Naive B cell (primary cell): Measurements from ENCODE around the gene JARID2. TPM values are rescaled to one million over a fixed set of nuclear protein-coding genes. Genes with fewer than 3 reads are reported as not detected.
A peak's percentile ranks its signal among the peaks of the same experiment; 100 is the strongest.

Experiments
- ATAC-seq, 2 donors: fragments of 150-1000 bp; cut with Tn5 transposase; 2 replicates each; pipeline ENCODE4 v1.10.0; 2021; ENCODE audit warnings: low read depth in 2 of 2, mild to moderate bottlenecking in 2 of 2, moderate library complexity in 2 of 2
- DNase-seq: peaks from one replicate; pipeline ENCODE4 v3.0.0; 2022
- H3K27ac Mint-ChIP-seq, 6 donors: one replicate each; pipeline ENCODE4 v1.8.0; 2020 to 2022; ENCODE audit warnings: mild to moderate bottlenecking in 6 of 6, mixed read lengths in 6 of 6, moderate library complexity in 5 of 6, inconsistent platforms in 2 of 6
- H3K27me3 Mint-ChIP-seq, 3 donors: one replicate each; pipeline ENCODE4 v1.8.0; 2021 to 2022; ENCODE audit warnings: mixed read lengths in 3 of 3, mild to moderate bottlenecking in 1 of 3
- H3K36me3 Mint-ChIP-seq, 2 donors: one replicate each; pipeline ENCODE4 v1.8.0; 2020 to 2022; ENCODE audit warnings: mixed read lengths in 2 of 2, inconsistent platforms in 1 of 2, mild to moderate bottlenecking in 1 of 2
- H3K4me1 Mint-ChIP-seq, 3 donors: one replicate each; pipeline ENCODE4 v1.8.0; 2020 to 2022; ENCODE audit warnings: mixed read lengths in 3 of 3, inconsistent platforms in 1 of 3, mild to moderate bottlenecking in 1 of 3, moderate library complexity in 1 of 3
- H3K4me3 Mint-ChIP-seq, 8 donors: one replicate each; pipeline ENCODE4 v1.8.0; 2020 to 2022; ENCODE audit warnings: mild to moderate bottlenecking in 8 of 8, mixed read lengths in 8 of 8, moderate library complexity in 8 of 8, inconsistent platforms in 2 of 8
- H3K9me3 Mint-ChIP-seq, 7 donors: one replicate each; pipeline ENCODE4 v1.8.0; 2020 to 2022; ENCODE audit warnings: mixed read lengths in 7 of 7, mild to moderate bottlenecking in 5 of 7, inconsistent platforms in 2 of 7, moderate library complexity in 1 of 7
- polyA plus RNA-seq, 6 donors: library from polyadenylated mRNA; unstranded; fragments of 300-500 nt; fragmentation: Illumina TruSeq; gene quantifications; one replicate each; pipeline ENCODE4 v1.2.3, GENCODE V29; 2021; ENCODE audit warnings: low read depth in 6 of 6

The JARID2 gene
- polyA plus RNA-seq, 6 donors from 2014 or later = 2.7 to 21.9 (median 16.6) TPM

- Mint-ChIP-seq H3K36me3 (peaks cover 0 to 7% of the 10 kb centered on the region in 2 donors), H3K27ac (peak overlapping the region in 1 of 6 donors; percentile 65), H3K9me3 (no peaks in the 10 kb centered on the region), H3K4me1 (peaks cover 58 to 94% (median 80%) of the 10 kb centered on the region in 3 donors), H3K27me3 (no peaks in the 10 kb centered on the region), H3K4me3 (no peak overlapping the region)
- no peak for ATAC-seq
- DNase-seq = no peak
These were observed 198.3 kb downstream of the JARID2 start for GRCh38 chr6:15444081-15444731.

- H3K27me3 Mint-ChIP-seq = no peaks in the 10 kb centered on the region
- ATAC-seq (peak in 1 of 2 donors; percentile 53), DNase-seq (no peak)
- H3K4me1 Mint-ChIP-seq = peaks cover 56 to 93% (median 80%) of the 10 kb centered on the region in 3 donors
- peak overlapping the region in 1 of 8 donors; percentile 23 for H3K4me3 Mint-ChIP-seq
- H3K27ac Mint-ChIP-seq = peak overlapping the region in 3 of 6 donors; percentile 25 to 51 (median 34)
- no peaks in the 10 kb centered on the region for H3K9me3 Mint-ChIP-seq
- H3K36me3 Mint-ChIP-seq = peaks cover 0 to 7% of the 10 kb centered on the region in 2 donors
These were observed 199.0 kb downstream of the JARID2 start for GRCh38 chr6:15444881-15445280.

GRCh38 chr6:15447546-15448267, 201.8 kb downstream of the JARID2 start:
- H3K4me1 Mint-ChIP-seq = peaks cover 60 to 96% (median 86%) of the 10 kb centered on the region in 3 donors

GRCh38 chr6:15449011-15449410, 203.1 kb downstream of the JARID2 start:
- DNase-seq = no peak
- H3K4me3 Mint-ChIP-seq = peak overlapping the region in 3 of 8 donors; percentile 8 to 40 (median 37)
- peaks cover 73 to 97% (median 93%) of the 10 kb centered on the region in 3 donors for H3K4me1 Mint-ChIP-seq
- no peak for ATAC-seq
- peaks cover 6 to 7% of the 10 kb centered on the region in 2 donors for H3K36me3 Mint-ChIP-seq
- no peaks in the 10 kb centered on the region for H3K27me3 Mint-ChIP-seq
- H3K27ac Mint-ChIP-seq = peak overlapping the region in 4 of 6 donors; percentile 65 to 99 (median 84)
- no peaks in the 10 kb centered on the region for H3K9me3 Mint-ChIP-seq

More at GRCh38 chr6:15447546-15448267, 201.8 kb downstream of the JARID2 start:
- peaks cover 6 to 7% of the 10 kb centered on the region in 2 donors for H3K36me3 Mint-ChIP-seq
- peak overlapping the region in 4 of 8 donors; percentile 8 to 52 (median 14) for H3K4me3 Mint-ChIP-seq
- no peaks in the 10 kb centered on the region for H3K27me3 Mint-ChIP-seq
- peak overlapping the region; percentile 80 to 99 (median 86) for H3K27ac Mint-ChIP-seq
- ATAC-seq (peak in 1 of 2 donors; percentile 12), DNase-seq (no peak)
- H3K9me3 Mint-ChIP-seq = no peaks in the 10 kb centered on the region

GRCh38 chr6:15451738-15452137, 205.9 kb downstream of the JARID2 start:
- Mint-ChIP-seq H3K4me1 (peaks cover 69 to 89% (median 85%) of the 10 kb centered on the region in 3 donors), H3K27me3 (no peaks in the 10 kb centered on the region), H3K9me3 (no peaks in the 10 kb centered on the region), H3K36me3 (peaks cover 7 to 11% of the 10 kb centered on the region in 2 donors), H3K27ac (peak overlapping the region; percentile 89 to 99 (median 96)), H3K4me3 (peak overlapping the region; percentile 72 to 94 (median 90))
- DNase-seq = no peak
- peak; percentile 25 to 37 for ATAC-seq

GRCh38 chr6:15452182-15452941, 206.5 kb downstream of the JARID2 start:
- H3K4me1 Mint-ChIP-seq = peaks cover 68 to 88% (median 84%) of the 10 kb centered on the region in 3 donors
- DNase-seq (peak; percentile 62), ATAC-seq (peak; percentile 91 to 93)
- no peaks in the 10 kb centered on the region for H3K27me3 Mint-ChIP-seq
- no peaks in the 10 kb centered on the region for H3K9me3 Mint-ChIP-seq
- peak overlapping the region; percentile 89 to 99 (median 96) for H3K27ac Mint-ChIP-seq
- peaks cover 7 to 11% of the 10 kb centered on the region in 2 donors for H3K36me3 Mint-ChIP-seq
- peak overlapping the region; percentile 72 to 94 (median 90) for H3K4me3 Mint-ChIP-seq

- no peak for DNase-seq
- Mint-ChIP-seq H3K27ac (peak overlapping the region; percentile 95 to 99 (median 96)), H3K27me3 (no peaks in the 10 kb centered on the region), H3K36me3 (peaks cover 0 to 11% of the 10 kb centered on the region in 2 donors), H3K4me1 (peaks cover 66 to 87% (median 84%) of the 10 kb centered on the region in 3 donors), H3K9me3 (no peaks in the 10 kb centered on the region), H3K4me3 (peak overlapping the region in 7 of 8 donors; percentile 44 to 90 (median 72))
- ATAC-seq = no peak
These were observed 207.3 kb downstream of the JARID2 start for GRCh38 chr6:15453186-15453585.

- Mint-ChIP-seq H3K36me3 (peaks cover 0 to 11% of the 10 kb centered on the region in 2 donors), H3K27ac (peak overlapping the region; percentile 95 to 99 (median 96)), H3K9me3 (no peaks in the 10 kb centered on the region), H3K4me1 (peaks cover 67 to 88% (median 84%) of the 10 kb centered on the region in 3 donors), H3K27me3 (no peaks in the 10 kb centered on the region), H3K4me3 (peak overlapping the region in 5 of 8 donors; percentile 49 to 90 (median 72))
- ATAC-seq = no peak
- no peak for DNase-seq
These were observed 207.8 kb downstream of the JARID2 start for GRCh38 chr6:15453622-15454021.

GRCh38 chr6:15456422-15456821, 210.6 kb downstream of the JARID2 start:
- Mint-ChIP-seq H3K4me1 (peaks cover 68 to 86% (median 82%) of the 10 kb centered on the region in 3 donors), H3K9me3 (no peaks in the 10 kb centered on the region), H3K27me3 (no peaks in the 10 kb centered on the region), H3K4me3 (peak overlapping the region in 1 of 8 donors; percentile 26), H3K36me3 (peaks cover 0 to 5% of the 10 kb centered on the region in 2 donors), H3K27ac (peak overlapping the region; percentile 30 to 99 (median 80))
- ATAC-seq (no peak), DNase-seq (no peak)

- peak overlapping the region in 4 of 8 donors; percentile 3 to 72 (median 28) for H3K4me3 Mint-ChIP-seq
- no peaks in the 10 kb centered on the region for H3K9me3 Mint-ChIP-seq
- H3K4me1 Mint-ChIP-seq = peaks cover 64 to 84% (median 74%) of the 10 kb centered on the region in 3 donors
- no peaks in the 10 kb centered on the region for H3K27me3 Mint-ChIP-seq
- H3K36me3 Mint-ChIP-seq = peaks cover 0 to 5% of the 10 kb centered on the region in 2 donors
- ATAC-seq (no peak), DNase-seq (no peak)
- H3K27ac Mint-ChIP-seq = peak overlapping the region; percentile 30 to 99 (median 99)
These were observed 211.3 kb downstream of the JARID2 start for GRCh38 chr6:15457121-15457650.

GRCh38 chr6:15458021-15458459, 212.2 kb downstream of the JARID2 start:
- peak; percentile 99 to 100 for ATAC-seq
- H3K27me3 Mint-ChIP-seq = no peaks in the 10 kb centered on the region
- H3K27ac Mint-ChIP-seq = peak overlapping the region; percentile 91 to 99 (median 99)
- peak; percentile 67 for DNase-seq
- no peaks in the 10 kb centered on the region for H3K9me3 Mint-ChIP-seq
- H3K36me3 Mint-ChIP-seq = peaks cover 0 to 5% of the 10 kb centered on the region in 2 donors
- H3K4me3 Mint-ChIP-seq = peak overlapping the region; percentile 52 to 89 (median 76)
- H3K4me1 Mint-ChIP-seq = peaks cover 61 to 84% (median 68%) of the 10 kb centered on the region in 3 donors

- peaks cover 53 to 79% (median 65%) of the 10 kb centered on the region in 3 donors for H3K4me1 Mint-ChIP-seq
- ATAC-seq = no peak
- H3K27ac Mint-ChIP-seq = peak overlapping the region; percentile 51 to 99 (median 85)
- no peaks in the 10 kb centered on the region for H3K27me3 Mint-ChIP-seq
- peak overlapping the region in 4 of 8 donors; percentile 7 to 50 (median 32) for H3K4me3 Mint-ChIP-seq
- H3K36me3 Mint-ChIP-seq = peaks cover 0 to 13% of the 10 kb centered on the region in 2 donors
- no peak for DNase-seq
- no peaks in the 10 kb centered on the region for H3K9me3 Mint-ChIP-seq
These were observed 214.3 kb downstream of the JARID2 start for GRCh38 chr6:15460110-15460727.
